Measurements from ENCODE around the gene IGSF10. TPM values are rescaled to one million over a fixed set of nuclear protein-coding genes. Genes with fewer than 3 reads are reported as not detected.
"Not testable (repeated sequence)": the region's sequence is repeated elsewhere in the genome, so short reads cannot be mapped to it uniquely, and the experiment has no call there.

IGSF10 gene
- 1 to 10 TPM; 1.5 to 2.4 (median 2.0) TPM for polyA plus RNA-seq (ENCODE audit: insufficient read length in 4 of 4)

- DNase-seq (ENCODE audit: low read depth in 4 of 4, low spot score in 2 of 4): no peak
Observed at GRCh38 chr3:151460774-151461450, at the start of gene IGSF10. Gene IGSF10, minus strand, starts transcription at chr3:151461061. Its CDS starts 2,352 bp downstream, at chr3:151458709.

GRCh38 chr3:151509468-151510135 lies 48.7 kb upstream of the IGSF10 start:
- DNase-seq (ENCODE audit: low read depth in 4 of 4, low spot score in 2 of 4): not testable (repeated sequence)

- no peak for DNase-seq (ENCODE audit: low read depth in 4 of 4, low spot score in 2 of 4)
Observed at GRCh38 chr3:151504606-151505005, 43.7 kb upstream of the IGSF10 start.

GRCh38 chr3:151503074-151503473 lies 42.2 kb upstream of the IGSF10 start:
- DNase-seq (ENCODE audit: low read depth in 4 of 4, low spot score in 2 of 4): no peak

GRCh38 chr3:151501923-151502632 lies 41.2 kb upstream of the IGSF10 start:
- no peak for DNase-seq (ENCODE audit: low read depth in 4 of 4, low spot score in 2 of 4)

GRCh38 chr3:151501171-151501922 lies 40.5 kb upstream of the IGSF10 start:
- DNase-seq (ENCODE audit: low read depth in 4 of 4, low spot score in 2 of 4): no peak

- DNase-seq (ENCODE audit: low read depth in 4 of 4, low spot score in 2 of 4): no peak
Observed at GRCh38 chr3:151499168-151499567, 38.3 kb upstream of the IGSF10 start.

- DNase-seq (ENCODE audit: low read depth in 4 of 4, low spot score in 2 of 4): no peak
Observed at GRCh38 chr3:151491525-151491924, 30.7 kb upstream of the IGSF10 start.

- DNase-seq (ENCODE audit: low read depth in 4 of 4, low spot score in 2 of 4): not testable (repeated sequence)
Observed at GRCh38 chr3:151487833-151488232, 27.0 kb upstream of the IGSF10 start.

- DNase-seq (ENCODE audit: low read depth in 4 of 4, low spot score in 2 of 4): no peak
Observed at GRCh38 chr3:151483961-151484520, 23.2 kb upstream of the IGSF10 start.

- no peak for DNase-seq (ENCODE audit: low read depth in 4 of 4, low spot score in 2 of 4)
Observed at GRCh38 chr3:151483488-151483887, 22.6 kb upstream of the IGSF10 start.

GRCh38 chr3:151480492-151480891 lies 19.6 kb upstream of the IGSF10 start:
- no peak for DNase-seq (ENCODE audit: low read depth in 4 of 4, low spot score in 2 of 4)

- DNase-seq (ENCODE audit: low read depth in 4 of 4, low spot score in 2 of 4): no peak
Observed at GRCh38 chr3:151479452-151479851, 18.6 kb upstream of the IGSF10 start.

GRCh38 chr3:151478335-151478697 lies 17.5 kb upstream of the IGSF10 start:
- no peak for DNase-seq (ENCODE audit: low read depth in 4 of 4, low spot score in 2 of 4)

- no peak for DNase-seq (ENCODE audit: low read depth in 4 of 4, low spot score in 2 of 4)
Observed at GRCh38 chr3:151477591-151478334, 16.9 kb upstream of the IGSF10 start.

- no peak for DNase-seq (ENCODE audit: low read depth in 4 of 4, low spot score in 2 of 4)
Observed at GRCh38 chr3:151476344-151477018, 15.6 kb upstream of the IGSF10 start.

- no peak for DNase-seq (ENCODE audit: low read depth in 4 of 4, low spot score in 2 of 4)
Observed at GRCh38 chr3:151468284-151468917, 7.5 kb upstream of the IGSF10 start.

GRCh38 chr3:151467069-151467468 lies 6.2 kb upstream of the IGSF10 start:
- no peak for DNase-seq (ENCODE audit: low read depth in 4 of 4, low spot score in 2 of 4)

- DNase-seq (ENCODE audit: low read depth in 4 of 4, low spot score in 2 of 4): no peak
Observed at GRCh38 chr3:151462991-151463390, 2.1 kb upstream of the IGSF10 start.

Measured in left renal cortex interstitium (tissue), 4 donors.